GM23248 (cell line): ENCODE measurements around the gene CDH13.

ENCODE experiments used
- EZH2 ChIP-seq: fragments of 200-600 bp; sonication (generic); IDR thresholded peaks from 2 replicates; pipeline ENCODE4 v1.6.1; 2018; ENCODE audit warnings: antibody characterized with exemption, mild to moderate bottlenecking; ENCODE audit not compliant: insufficient read depth, poor library complexity, severe bottlenecking
- EZH2phosphoT487 ChIP-seq: fragments of 200-600 bp; sonication (generic); IDR thresholded peaks from 2 replicates; pipeline ENCODE4 v1.6.1; 2018; ENCODE audit warnings: antibody characterized with exemption, moderate library complexity, mild to moderate bottlenecking, low read depth; ENCODE audit not compliant: insufficient read depth

- TF ChIP-seq EZH2, result no peak
- TF ChIP-seq EZH2phosphoT487, result no peak
Measured at GRCh38 chr16:83098536-83098935, 471.8 kb downstream of the CDH13 start.
